ENCODE measurements around the gene MIP.
A peak's percentile ranks its signal among the peaks of the same experiment; 100 is the strongest.
"Not testable (repeated sequence)": the region's sequence is repeated elsewhere in the genome, so short reads cannot be mapped to it uniquely, and the experiment has no call there.

The MIP gene

DNA sequence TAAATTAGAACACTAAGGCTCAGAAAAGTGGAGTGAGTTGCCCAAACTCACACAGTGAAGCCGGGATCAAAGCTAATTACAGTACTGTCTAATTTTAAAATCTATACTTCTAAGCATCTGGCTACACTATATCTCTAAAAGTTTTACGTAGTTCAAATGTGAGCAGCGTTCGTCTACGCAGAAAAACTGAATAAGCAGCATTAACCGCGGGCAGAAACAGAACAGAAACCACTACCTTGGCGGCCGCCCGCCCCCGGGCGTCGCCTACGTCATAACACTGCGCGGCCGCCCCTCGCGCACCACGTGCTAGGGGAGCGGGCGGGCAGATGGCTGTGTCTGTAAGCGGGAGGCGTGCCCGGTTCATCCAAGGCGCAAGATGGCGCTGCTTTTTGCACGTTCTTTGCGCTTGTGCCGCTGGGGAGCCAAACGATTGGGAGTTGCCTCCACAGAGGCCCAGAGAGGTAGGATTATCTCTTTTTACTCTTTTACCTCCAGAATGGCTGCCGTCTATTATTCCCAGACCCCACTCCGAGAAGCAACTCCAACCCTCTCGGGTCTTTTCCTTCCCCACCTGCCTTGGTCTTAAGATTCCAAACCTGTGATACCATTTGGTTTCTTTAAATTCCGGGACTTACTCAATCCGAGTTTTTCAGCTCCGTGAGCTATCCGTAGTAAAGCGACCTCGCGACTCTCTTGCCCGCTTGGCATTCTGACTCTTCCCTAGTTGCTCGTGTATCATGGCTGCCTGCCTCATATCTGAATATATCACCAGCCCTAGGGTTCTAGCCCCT lies 14.0 kb upstream of the MIP start, which contains the start of gene SPRYD4:
SPRYD4 (plus strand) TSS at position 363 of the 791 bp plus-strand sequence; CDS start at position 377, 14 bp downstream.
- DNase-seq (ENCODE audit: low read depth, low spot score): peak; percentile 83

DNA sequence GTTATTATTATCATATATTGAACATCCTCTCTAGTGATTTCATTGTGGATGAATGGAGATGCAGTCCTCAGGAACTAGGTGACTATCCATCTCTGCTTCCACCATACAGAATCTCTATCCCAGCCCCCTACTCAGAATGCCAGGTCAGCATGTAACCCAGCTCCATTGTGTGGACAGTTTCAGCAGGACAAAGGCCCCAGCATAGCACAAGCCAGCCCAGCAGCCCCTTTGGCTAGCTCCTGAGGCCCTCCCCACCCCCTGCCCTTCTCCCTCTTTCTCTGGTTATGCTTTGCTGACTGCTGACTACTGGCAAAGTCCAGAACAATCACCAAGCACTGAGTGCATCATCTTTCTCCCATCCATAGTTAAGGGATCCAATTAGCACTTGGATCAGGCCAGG lies 8.1 kb upstream of the MIP start:
- DNase-seq (ENCODE audit: low read depth, low spot score): no peak

DNA sequence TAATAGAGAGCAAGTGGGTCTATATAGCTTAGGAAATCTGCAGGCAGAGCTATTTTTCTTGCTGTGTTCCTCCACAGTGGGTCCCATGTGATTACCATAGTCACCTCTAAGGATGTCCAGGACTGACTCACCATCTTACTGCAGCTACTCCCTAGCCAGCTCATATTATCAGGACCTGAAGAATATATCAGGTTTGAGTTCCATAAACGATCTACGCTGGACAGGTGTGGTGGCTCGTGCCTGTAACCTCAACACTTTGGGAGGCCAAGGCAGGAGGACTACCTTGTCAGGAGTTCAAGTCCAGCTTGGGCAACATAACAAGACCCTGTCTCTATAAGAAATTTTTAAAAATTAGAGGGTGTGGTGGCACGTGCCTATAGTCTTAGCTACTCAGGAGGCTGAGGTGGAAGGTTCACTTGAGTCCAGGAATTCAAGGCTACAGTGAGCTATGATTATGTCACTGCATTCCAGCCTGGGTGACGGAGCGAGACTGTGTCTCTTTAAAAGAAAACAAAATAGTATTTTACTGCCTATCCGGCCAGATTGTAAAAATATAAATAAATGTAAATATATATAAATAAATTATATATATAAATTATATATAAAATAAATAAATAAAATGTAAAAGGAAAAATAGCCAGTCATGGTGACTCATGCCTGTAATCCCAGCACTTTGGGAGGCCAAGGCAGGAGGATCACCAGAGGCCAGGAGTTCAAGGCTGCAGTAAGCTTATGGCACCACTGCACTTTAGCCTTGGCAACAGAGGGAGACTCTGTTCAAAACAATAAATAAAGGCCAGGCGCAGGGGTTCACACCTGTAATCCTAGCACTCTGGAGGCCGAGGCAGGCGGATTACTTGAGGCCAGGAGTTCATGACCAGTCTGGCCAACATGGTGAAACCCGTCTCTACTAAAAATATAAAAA lies 7.0 kb upstream of the MIP start:
- no peak for DNase-seq (ENCODE audit: low read depth, low spot score)

- no peak for DNase-seq (ENCODE audit: low read depth, low spot score)
Observed at GRCh38 chr12:56457817-56458216, 3.4 kb upstream of the MIP start.

DNA sequence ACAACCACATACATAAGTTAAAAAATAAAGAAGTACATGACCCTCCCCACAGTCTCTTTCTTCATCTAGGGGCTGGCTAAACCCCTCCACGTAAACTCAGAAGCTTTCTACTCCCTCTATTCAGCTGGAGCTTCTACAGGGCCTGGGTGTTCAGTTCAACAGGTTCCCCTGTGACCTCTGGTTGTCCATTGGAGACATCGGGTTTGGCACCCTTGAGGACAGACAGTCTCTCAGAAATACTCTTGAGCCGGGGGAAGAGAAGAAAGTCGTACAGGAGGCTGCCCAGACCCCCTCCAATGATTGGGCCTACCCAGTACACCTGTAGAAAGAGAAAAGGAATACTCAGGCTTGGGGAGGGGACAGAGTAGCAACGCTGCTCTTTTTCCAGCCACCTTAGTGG lies 3.3 kb downstream of the MIP start:
- DNase-seq (ENCODE audit: low read depth, low spot score): no peak

GRCh38 chr12:56450241-56450640 lies 4.2 kb downstream of the MIP start:
- DNase-seq (ENCODE audit: low read depth, low spot score): no peak

DNA sequence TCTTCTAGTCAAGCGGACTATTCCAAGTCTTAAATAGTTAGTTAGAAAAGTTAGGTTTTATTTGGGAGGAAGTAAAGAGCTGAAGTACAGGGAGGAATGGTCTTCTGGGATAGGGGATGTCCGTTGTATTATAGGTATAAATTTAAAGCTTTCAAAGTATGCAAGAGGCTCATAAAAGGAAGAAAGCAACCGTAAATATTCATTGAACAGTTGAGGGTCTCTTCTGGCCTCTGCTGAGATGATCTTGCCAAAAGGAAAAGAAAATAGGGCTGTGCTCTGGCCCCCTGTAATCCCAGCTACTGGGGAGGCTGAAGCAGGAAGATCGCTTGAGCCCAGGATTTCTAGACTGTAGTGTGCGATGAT lies 4.9 kb downstream of the MIP start:
- DNase-seq (ENCODE audit: low read depth, low spot score): no peak

DNA sequence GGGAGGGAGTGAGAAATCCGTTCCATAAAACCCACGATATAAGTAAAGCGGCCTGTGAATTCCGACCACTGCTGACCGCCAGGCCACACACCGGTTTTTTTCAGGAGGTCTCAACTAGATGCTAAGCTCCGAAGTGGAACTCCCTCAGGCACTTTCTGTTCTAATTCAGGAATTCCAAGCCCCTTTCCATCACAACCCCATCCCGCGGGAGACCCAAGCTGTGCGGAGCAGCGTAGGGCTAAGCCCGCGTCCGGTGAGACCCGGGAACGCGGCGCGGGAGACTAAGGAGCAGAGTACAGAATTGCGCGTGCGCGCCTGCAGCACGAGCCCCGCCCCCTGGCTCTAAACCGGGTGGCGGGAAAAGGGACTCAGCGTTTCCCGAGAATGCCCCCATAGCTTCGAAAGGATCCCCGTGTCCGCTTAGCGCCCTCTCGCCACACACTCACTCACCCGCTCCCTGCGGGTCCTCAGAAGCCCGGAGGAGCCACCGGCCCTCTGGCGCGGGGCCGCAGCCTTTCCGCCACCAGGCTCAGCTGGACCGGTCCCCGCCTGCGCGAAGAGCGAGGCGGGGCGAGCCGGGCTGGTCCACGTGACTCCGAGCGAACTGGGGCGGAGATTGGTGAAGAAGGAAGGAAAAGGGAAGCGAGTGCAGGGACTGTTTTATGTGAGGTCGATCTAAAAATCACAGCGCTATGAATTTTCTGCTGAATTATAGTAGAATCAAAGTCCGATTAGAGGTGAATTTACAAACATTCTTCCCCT lies 5.4 kb downstream of the MIP start, which contains the start of gene TIMELESS:
TIMELESS (minus strand) TSS at position 567 of the 762 bp plus-strand sequence. CDS start 15,256 bp downstream, outside the sequence.
- DNase-seq (ENCODE audit: low read depth, low spot score): peak; percentile 78

GRCh38 chr12:56443208-56443607 lies 11.2 kb downstream of the MIP start:
- not testable (repeated sequence) for DNase-seq (ENCODE audit: low read depth, low spot score)

- no peak for DNase-seq (ENCODE audit: low read depth, low spot score)
Observed at GRCh38 chr12:56437430-56438176, 16.9 kb downstream of the MIP start.

DNA sequence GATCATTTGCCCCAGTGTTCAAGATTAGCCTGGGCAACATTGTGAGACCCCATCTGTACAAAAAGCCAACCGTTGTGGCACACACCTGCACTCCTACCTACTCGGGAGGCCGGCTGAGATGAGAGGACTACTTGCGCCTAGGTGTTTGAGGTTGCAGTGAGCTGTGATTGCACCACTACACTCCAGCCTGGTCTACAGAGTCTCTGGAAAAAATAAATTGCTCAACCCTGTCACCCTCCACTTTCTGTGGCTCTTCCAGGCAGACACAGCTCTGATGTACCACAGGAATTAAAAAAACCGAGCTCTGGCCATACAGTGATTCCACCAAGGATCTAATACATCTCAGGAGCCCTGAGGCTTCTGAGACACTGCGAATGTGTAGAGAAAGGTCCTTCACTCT lies 19.6 kb downstream of the MIP start:
- no peak for DNase-seq (ENCODE audit: low read depth, low spot score)

- no peak for DNase-seq (ENCODE audit: low read depth, low spot score)
Observed at GRCh38 chr12:56431850-56432249, 22.6 kb downstream of the MIP start.

DNA sequence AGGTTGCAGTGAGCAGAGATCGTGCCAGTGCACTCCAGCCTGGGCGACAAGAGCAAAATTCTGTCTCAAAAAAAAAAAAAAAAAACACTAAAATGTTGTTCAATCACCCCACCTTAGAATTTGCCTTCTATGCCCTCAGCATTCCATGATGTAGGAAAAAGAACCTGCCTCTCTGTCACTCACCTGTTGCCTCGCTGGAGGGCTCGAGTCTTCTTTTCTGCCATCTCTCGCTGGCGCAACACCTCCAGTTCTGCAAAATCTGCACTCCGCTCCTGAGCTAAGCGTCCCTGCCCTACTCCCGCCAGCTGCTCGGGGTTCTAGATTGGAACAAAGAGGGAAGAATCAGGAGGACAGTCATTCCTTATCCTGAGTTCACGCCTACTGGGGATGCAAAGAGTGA lies 23.2 kb downstream of the MIP start:
- no peak for DNase-seq (ENCODE audit: low read depth, low spot score)

- no peak for DNase-seq (ENCODE audit: low read depth, low spot score)
Observed at GRCh38 chr12:56425940-56426438, 28.5 kb downstream of the MIP start.

- DNase-seq (ENCODE audit: low read depth, low spot score): no peak
Observed at GRCh38 chr12:56425193-56425592, 29.3 kb downstream of the MIP start.

DNA sequence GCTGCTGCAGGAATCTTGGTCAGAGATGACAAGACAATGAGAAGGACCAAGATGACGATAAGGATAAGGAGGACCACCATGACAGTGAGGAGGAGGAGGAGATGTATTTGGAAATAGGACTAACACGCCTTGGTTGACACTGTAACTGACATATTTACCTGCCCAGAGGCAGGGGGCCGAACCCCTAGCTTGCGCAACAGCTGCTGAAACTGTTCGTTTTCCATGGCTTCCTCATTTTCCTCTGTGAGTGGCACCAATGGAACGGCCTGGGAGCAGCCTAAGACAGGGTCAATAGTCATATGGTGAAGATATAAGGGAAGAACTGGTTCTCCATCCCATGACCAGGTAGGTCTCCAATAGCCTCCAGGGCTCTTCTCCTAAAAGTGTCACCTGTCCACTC lies 34.0 kb downstream of the MIP start:
- DNase-seq (ENCODE audit: low read depth, low spot score): no peak

DNA sequence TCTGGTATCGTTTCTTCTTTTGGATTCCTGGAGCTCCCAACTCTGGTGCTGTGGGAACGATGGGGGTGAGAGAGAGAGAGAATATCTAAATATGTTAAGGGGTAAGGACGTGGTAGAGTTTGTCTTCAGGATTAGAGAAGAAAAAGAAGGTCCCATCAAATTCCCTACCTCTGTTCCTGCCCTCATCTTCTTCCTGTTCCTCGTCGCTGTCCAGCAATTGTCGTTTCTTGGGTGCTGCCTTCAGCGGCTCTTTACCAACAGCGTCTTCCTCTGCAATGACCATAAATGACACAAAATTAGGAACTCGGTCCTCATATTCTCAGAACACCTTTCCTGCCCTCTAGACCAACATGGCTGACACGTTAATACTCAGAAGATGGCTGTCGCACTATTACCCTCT lies 36.7 kb downstream of the MIP start:
- no peak for DNase-seq (ENCODE audit: low read depth, low spot score)

DNA sequence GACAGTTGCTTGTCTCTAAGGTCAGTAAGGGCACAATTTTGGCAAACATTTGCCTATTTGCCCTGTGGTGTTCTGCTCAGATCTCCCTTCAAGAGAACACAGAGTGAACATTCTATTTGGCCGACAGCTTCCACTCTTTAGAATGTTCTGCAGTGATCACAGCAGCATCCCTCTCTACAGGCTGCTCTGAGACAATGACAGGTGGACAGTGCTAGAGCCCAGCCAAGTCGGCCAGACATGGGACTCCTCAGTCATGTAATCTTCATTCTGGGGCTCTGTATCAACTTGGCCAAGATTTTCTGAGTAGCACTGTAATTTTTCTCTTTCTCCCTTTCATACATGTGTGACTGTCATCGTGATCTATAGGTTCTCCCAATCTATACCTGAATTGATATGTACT lies 40.1 kb downstream of the MIP start:
- no peak for DNase-seq (ENCODE audit: low read depth, low spot score)

GRCh38 chr12:56413392-56413791 lies 41.1 kb downstream of the MIP start:
- no peak for DNase-seq (ENCODE audit: low read depth, low spot score)

- no peak for DNase-seq (ENCODE audit: low read depth, low spot score)
Observed at GRCh38 chr12:56411781-56412639, 42.4 kb downstream of the MIP start.

Measured in smooth muscle cell of the brain vasculature (primary cell).